ENCODE results near the gene EBLN1.

DNA sequence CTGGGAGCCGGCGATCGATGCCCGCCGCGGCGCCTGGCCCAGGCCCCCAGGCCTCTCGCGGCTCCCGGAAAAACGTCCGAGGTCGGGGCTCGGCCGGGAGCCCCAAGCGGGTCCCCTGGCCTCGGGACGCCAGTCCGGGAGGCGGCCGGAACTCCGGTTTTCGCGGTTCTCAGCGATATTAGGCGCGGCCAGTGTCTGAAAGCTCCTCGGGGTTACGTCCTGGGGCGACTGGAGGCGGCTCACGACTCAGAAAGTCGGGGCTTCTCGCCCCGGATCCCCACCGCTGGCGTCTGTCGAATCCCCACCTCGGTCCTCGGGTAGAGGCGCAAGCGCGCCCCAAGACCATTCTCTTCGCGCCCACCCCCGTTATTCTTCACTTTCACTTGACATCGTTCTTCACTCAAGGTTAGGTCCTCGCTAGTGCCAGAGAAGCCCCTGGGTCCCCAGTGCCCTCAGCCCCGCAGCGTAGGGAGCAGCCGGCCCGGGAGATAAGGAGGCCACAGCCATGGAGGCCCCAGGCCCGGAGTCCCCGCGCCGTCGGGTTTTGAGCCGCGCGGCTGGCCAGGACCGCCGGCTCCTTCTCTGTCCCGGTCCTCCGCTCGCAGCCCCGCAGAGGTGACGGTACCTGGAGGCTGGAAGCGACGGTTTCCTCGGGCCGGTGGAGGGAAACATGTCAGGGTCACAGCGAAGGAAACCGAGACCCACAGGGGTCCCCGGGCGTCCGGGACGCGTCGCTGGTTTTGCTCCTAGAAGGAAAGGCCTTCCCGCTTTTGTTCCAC lies 35.2 kb upstream of the EBLN1 start:
- TF ChIP-seq, protein P1, sequence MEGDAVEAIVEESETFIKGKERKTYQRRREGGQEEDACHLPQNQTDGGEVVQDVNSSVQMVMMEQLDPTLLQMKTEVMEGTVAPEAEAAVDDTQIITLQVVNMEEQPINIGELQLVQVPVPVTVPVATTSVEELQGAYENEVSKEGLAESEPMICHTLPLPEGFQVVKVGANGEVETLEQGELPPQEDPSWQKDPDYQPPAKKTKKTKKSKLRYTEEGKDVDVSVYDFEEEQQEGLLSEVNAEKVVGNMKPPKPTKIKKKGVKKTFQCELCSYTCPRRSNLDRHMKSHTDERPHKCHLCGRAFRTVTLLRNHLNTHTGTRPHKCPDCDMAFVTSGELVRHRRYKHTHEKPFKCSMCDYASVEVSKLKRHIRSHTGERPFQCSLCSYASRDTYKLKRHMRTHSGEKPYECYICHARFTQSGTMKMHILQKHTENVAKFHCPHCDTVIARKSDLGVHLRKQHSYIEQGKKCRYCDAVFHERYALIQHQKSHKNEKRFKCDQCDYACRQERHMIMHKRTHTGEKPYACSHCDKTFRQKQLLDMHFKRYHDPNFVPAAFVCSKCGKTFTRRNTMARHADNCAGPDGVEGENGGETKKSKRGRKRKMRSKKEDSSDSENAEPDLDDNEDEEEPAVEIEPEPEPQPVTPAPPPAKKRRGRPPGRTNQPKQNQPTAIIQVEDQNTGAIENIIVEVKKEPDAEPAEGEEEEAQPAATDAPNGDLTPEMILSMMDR (conservative IDR thresholded peaks at IDR 0.05; ENCODE audit: low read length), result no peak
- no peak for TF ChIP-seq EZH2phosphoT487 (IDR thresholded peaks at IDR 0.05; ENCODE audit: borderline replicate concordance, low read depth, low read length)
